Endothelial cell of umbilical vein (primary cell): ENCODE results near the gene MED28. TPM values are rescaled to one million over a fixed set of nuclear protein-coding genes. Genes with fewer than 3 reads are reported as not detected.

ENCODE experiments used
- BruUV-seq: library from RNA; stranded (reverse); fragments of 400-500 nt; replicated peaks from 2 replicates; lab custom pipeline; 2021; lab: Mats Ljungman, UMichigan
- CTCF ChIA-PET: fragments of 300-600, 350-600 bp; sonication (Branson Sonifier 250); formaldehyde crosslinking; loops from one replicate; lab custom pipeline; 2021; ENCODE audit warnings: antibody characterized with exemption, inconsistent platforms; lab: Charles Lee
- POLR2A ChIA-PET: fragments of 300-600, 350-600 bp; sonication (Branson Sonifier 250); formaldehyde crosslinking; loops from one replicate; lab custom pipeline; 2021; ENCODE audit warnings: antibody characterized with exemption, inconsistent platforms; lab: Charles Lee
- DNase-seq: peaks from one replicate; pipeline ENCODE4 v3.0.0-alpha.2; 2011; ENCODE audit warnings: low read depth, low spot score
- FAIRE-seq: peaks from 2 replicates; lab custom pipeline; 2011; peaks lifted over from hg19 to GRCh38; lab: Jason Lieb, UNC
- H2AFZ ChIP-seq: 2 replicates; pipeline ENCODE4 v1.6.0; 2012; ENCODE audit warnings: low read depth, low read length, control low read depth, inconsistent platforms
- H3K27ac ChIP-seq: 2 replicates; pipeline ENCODE4 v1.5.1; 2011; ENCODE audit warnings: low read depth, mild to moderate bottlenecking, control low read depth, low read length, moderate library complexity; ENCODE audit not compliant: insufficient read depth
- H3K27me3 ChIP-seq, 2 experiments: 2 replicates each; pipeline versions ENCODE4 v1.6.0 to v1.6.1; 2011; ENCODE audit warnings: low read length in 2 of 2, mixed read lengths in 1 of 2; ENCODE audit not compliant: control insufficient read depth in 2 of 2, insufficient read depth in 2 of 2
- H3K36me3 ChIP-seq, 2 experiments: 2 replicates in 1 of 2; 3 replicates in 1 of 2; pipeline ENCODE4 v1.5.1; 2011; ENCODE audit warnings: low read length in 2 of 2, mild to moderate bottlenecking in 1 of 2, moderate library complexity in 1 of 2; ENCODE audit not compliant: control insufficient read depth in 2 of 2, insufficient read depth in 2 of 2; ENCODE audit errors: extremely low read depth in 1 of 2
- H3K4me1 ChIP-seq: 3 replicates; pipeline ENCODE4 v1.5.1; 2011; ENCODE audit warnings: mild to moderate bottlenecking, low read length; ENCODE audit not compliant: control insufficient read depth, insufficient read depth; ENCODE audit errors: extremely low read depth
- H3K4me2 ChIP-seq: 2 replicates; pipeline ENCODE4 v1.6.1; 2011; ENCODE audit warnings: low read length, control low read depth, mixed read lengths; ENCODE audit not compliant: insufficient read depth
- H3K4me3 ChIP-seq, 3 experiments: fragments of 200-600 bp in 1 of 3; sonication (generic), shearing (Covaris generic) in 1 of 3; replicated peaks in 1 of 3; 2 replicates each; pipeline ENCODE4 v1.5.1; 2011 to 2016; ENCODE audit warnings: control low read depth in 3 of 3, low read length in 3 of 3, mild to moderate bottlenecking in 2 of 3, inconsistent platforms in 1 of 3, low read depth in 1 of 3, moderate library complexity in 1 of 3; ENCODE audit not compliant: insufficient read depth in 1 of 3
- H3K79me2 ChIP-seq: 2 replicates; pipeline ENCODE4 v1.6.0; 2012; ENCODE audit warnings: low read length, inconsistent platforms; ENCODE audit not compliant: control insufficient read depth, insufficient read depth
- H3K9ac ChIP-seq: replicated peaks from 2 replicates; pipeline ENCODE3; 2011; ENCODE audit warnings: low read length, control low read depth; ENCODE audit not compliant: insufficient read depth; ENCODE audit errors: extremely low read depth
- H3K9me1 ChIP-seq: replicated peaks from 3 replicates; pipeline ENCODE4 v1.6.0; 2011; ENCODE audit warnings: mild to moderate bottlenecking, low read length; ENCODE audit not compliant: control insufficient read depth, insufficient read depth; ENCODE audit errors: extremely low read depth
- H3K9me3 ChIP-seq: replicated peaks from 2 replicates; pipeline ENCODE4 v1.5.1; 2012; ENCODE audit warnings: low read length, inconsistent platforms; ENCODE audit not compliant: control insufficient read depth, insufficient read depth
- H4K20me1 ChIP-seq: replicated peaks from 2 replicates; pipeline ENCODE3; 2011; ENCODE audit warnings: mild to moderate bottlenecking, low read length; ENCODE audit not compliant: control insufficient read depth, insufficient read depth; ENCODE audit errors: extremely low read depth
- CTCF ChIP-seq, 2 donors: IDR thresholded peaks; 1 replicate in 1 of 2; 2 replicates in 1 of 2; pipeline ENCODE4 v1.5.1; 2011; ENCODE audit warnings: low read length in 2 of 2, mild to moderate bottlenecking in 2 of 2, moderate library complexity in 2 of 2, control low read depth in 1 of 2, inconsistent platforms in 1 of 2, low read depth in 1 of 2; ENCODE audit not compliant: insufficient read depth in 1 of 2; ENCODE audit errors: extremely low read depth in 1 of 2
- EZH2 ChIP-seq: IDR thresholded peaks from 2 replicates; pipeline ENCODE4 v1.6.1; 2012; ENCODE audit warnings: borderline replicate concordance, low read depth, mild to moderate bottlenecking, moderate library complexity, low read length, inconsistent platforms; ENCODE audit not compliant: severe bottlenecking
- FOS ChIP-seq: IDR thresholded peaks from 2 replicates; pipeline ENCODE4 v1.6.1; 2011; ENCODE audit warnings: mild to moderate bottlenecking, low read length, moderate library complexity, borderline replicate concordance; ENCODE audit not compliant: insufficient read depth
- GATA2 ChIP-seq: IDR thresholded peaks from 2 replicates; pipeline ENCODE4 v1.7.0; 2011; ENCODE audit warnings: low read depth, mild to moderate bottlenecking, moderate library complexity, mixed read lengths, low read length; ENCODE audit not compliant: insufficient read length, insufficient read depth
- JUN ChIP-seq: IDR thresholded peaks from 2 replicates; pipeline ENCODE4 v1.6.1; 2011; ENCODE audit warnings: borderline replicate concordance, low read depth; ENCODE audit not compliant: insufficient read length, insufficient read depth
- MYC ChIP-seq: IDR thresholded peaks from one replicate; pipeline ENCODE4 v1.6.1; 2011; ENCODE audit warnings: mild to moderate bottlenecking, low read depth, low read length
- POLR2A ChIP-seq: IDR thresholded peaks from 2 replicates; pipeline ENCODE4 v1.6.1; 2012; ENCODE audit warnings: low read depth, mild to moderate bottlenecking, control low read depth, low read length
- POLR2AphosphoS5 ChIP-seq: IDR thresholded peaks from 2 replicates; pipeline ENCODE4 v1.6.1; 2012; ENCODE audit warnings: low read depth, mild to moderate bottlenecking, control low read depth, low read length, moderate library complexity; ENCODE audit not compliant: insufficient read depth
- dilution Hi-C: fragments of 300-500 bp; cut with MboI; formaldehyde crosslinking; loops from one replicate; pipeline ENCODE4 v1.15.0; 2019; ENCODE audit warnings: low sequenced_read_pairs; ENCODE audit not compliant: extremely low pct_ligation_motif_present
- intact Hi-C: fragments of 100-400 bp; cut with micrococcal nuclease; formaldehyde crosslinking; loops from one replicate; pipeline ENCODE4 v1.10.0; 2022
- polyA plus RNA-seq, 4 experiments: library from polyadenylated mRNA; depleted of rRNA in 3 of 4; stranded (reverse) in 3 of 4; unstranded in 1 of 4; fragments of >200 nt; gene quantifications; 2 replicates each; pipeline versions ENCODE4 v1.2.1 to v1.2.3, GENCODE V29; 2011 to 2012; ENCODE audit warnings: missing spikeins in 1 of 4
- total RNA-seq: library from RNA; stranded (reverse); gene quantifications from 2 replicates; pipeline ENCODE4 v1.2.3, GENCODE V29; 2021
- TF ChIP-seq, protein P1 (sequence below): IDR thresholded peaks from 2 replicates; pipeline ENCODE4 v1.6.1; 2011; ENCODE audit not compliant: insufficient read depth, insufficient read length

Gene MED28
- total and polyA plus RNA-seq, 2 donors (not counting 3 experiments of a cell fraction or from before 2014, with no cell fraction given): 10.0 to 49.1 TPM

DNA sequence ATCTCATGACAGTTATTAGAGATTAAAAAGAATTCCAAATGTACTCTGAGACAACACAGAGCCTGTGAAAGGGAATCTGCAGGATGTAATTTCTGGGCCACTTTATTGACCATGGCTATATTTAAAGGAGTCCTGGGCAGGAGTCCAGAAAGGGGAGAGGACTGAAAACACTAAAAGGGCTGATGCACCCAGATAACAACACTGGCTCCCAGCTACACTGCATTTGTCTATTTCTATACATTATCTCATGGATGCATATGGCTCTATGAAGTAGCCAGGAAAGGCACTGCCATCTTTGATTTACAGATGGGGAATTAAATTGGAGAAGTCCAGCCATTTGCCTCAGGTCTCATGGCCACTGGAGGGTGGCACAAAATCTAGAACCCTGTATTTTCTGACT, 56.0 kb downstream of the MED28 start:
- no peak overlapping the region for H3K4me3 ChIP-seq
- DNase-seq (no peak), FAIRE-seq (no peak)
- no peaks in the 10 kb centered on the region for H3K79me2 ChIP-seq
- H3K27me3 ChIP-seq: peaks cover 3 to 6% of the 10 kb centered on the region in 2 experiments
- no peaks in the 10 kb centered on the region for H3K9me1 ChIP-seq
- POLR2A ChIA-PET: no interaction called here
- H3K4me2 ChIP-seq: no peak overlapping the region
- H3K36me3 ChIP-seq: no peaks in the 10 kb centered on the region
- intact Hi-C loops (no loop called here), dilution Hi-C loops (no loop called here)
- H2AFZ ChIP-seq: no peak overlapping the region
- TF ChIP-seq CTCF (IDR thresholded peaks at IDR 0.05; ENCODE audit: extremely low read depth in 1 of 2, insufficient read depth in 1 of 2, low read depth in 1 of 2, low read length in 2 of 2) (no peak), POLR2AphosphoS5 (no peak), GATA2 (no peak), EZH2 (no peak), POLR2A (no peak), JUN (no peak), FOS (no peak), MYC (no peak)
- TF ChIP-seq, protein P1, sequence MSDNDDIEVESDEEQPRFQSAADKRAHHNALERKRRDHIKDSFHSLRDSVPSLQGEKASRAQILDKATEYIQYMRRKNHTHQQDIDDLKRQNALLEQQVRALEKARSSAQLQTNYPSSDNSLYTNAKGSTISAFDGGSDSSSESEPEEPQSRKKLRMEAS: no peak
- H3K9me3 ChIP-seq: no peaks in the 10 kb centered on the region
- H3K9ac ChIP-seq: no peak overlapping the region
- H4K20me1 ChIP-seq: no peaks in the 10 kb centered on the region
- BruUV-seq: no TSS peak
- CTCF ChIA-PET: no interaction called here
- H3K27ac ChIP-seq: no peak overlapping the region
- H3K4me1 ChIP-seq: no peaks in the 10 kb centered on the region
